ENCODE measurements around the gene FAM236D.
"Not testable (repeated sequence)": the region's sequence is repeated elsewhere in the genome, so short reads cannot be mapped to it uniquely, and the experiment has no call there.

FAM236D gene

DNA sequence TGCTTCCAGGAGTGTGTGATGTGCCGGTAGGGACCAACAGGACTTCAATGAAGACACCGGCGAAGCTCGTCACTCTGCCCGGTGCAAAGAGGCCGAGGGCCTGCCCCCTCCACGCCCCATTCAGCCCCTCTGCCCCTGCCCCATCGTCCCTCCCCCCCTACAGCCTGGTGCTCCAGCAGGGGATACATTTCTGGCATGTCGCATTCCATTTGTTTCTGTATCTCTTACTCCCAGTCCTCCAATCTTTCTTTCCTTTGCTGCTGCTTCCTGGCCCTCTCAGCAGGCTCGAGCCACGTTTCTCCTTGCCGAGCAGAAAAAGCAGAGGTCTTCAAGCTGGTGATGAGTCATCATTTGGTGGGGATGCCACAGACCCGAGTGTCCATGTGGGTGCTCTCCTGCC, at the start of gene FAM236D:
FAM236D (minus strand) TSS at position 101 of the 400 bp plus-strand sequence; CDS start at position 1, 100 bp downstream.
- DNase-seq = not testable (repeated sequence)

DNA sequence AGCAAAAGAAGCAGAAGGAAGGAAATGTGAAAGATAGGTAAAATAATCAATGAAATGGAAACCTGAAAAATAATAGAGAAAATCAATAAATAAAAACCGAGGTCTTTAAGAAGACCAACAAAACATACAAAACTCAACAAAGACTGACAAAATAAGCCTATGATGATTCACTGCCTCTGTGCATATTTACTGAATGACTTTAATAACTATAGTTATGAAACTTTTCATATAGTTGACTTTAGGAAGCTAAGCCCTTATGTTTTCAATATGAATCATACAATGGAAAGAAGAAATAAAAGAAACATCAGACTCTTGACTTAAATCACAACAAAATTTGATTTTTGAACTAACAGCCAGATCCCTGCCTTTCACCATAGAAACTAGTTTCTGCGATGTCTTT, 29.5 kb upstream of the FAM236D start:
- not testable (repeated sequence) for DNase-seq

DNA sequence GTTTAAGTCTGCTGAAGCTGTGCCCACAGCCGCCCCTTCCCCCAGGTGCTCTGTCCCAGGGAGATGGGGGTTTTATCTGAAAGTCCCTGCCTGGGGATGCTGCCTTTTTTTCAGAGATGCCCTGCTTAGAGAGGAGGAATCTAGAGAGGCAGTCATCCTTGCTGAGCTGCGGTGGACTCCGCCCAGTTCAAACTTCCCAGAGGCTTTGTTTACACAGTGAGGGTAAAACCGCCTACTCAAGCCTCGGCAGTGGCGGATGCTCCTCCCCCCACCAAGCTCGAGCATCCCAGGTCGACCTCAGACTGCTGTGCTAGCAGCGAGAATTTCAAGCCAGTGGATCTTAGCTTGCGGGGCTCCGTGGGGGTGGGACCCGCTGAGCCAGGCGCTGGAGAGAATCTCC, 22.7 kb upstream of the FAM236D start:
- not testable (repeated sequence) for DNase-seq

DNA sequence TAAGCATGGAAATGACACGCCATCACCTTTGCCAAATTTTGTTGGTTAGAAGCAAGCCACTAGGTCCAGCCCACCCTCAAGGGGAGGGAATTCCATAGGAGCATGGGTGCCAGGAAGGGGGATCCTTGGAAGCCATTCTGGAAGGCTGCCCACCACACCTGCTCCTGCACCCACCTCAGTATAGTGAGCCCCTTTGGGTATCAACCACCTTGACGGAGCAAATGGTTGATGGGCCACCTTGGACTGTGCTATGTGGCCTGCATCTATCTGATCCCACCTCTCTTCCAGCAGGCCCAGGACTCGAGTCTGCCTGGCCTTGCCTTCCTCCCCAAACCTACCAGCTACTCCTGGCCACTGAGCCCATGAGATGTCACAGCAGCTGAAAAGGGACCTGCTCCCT, 17.6 kb downstream of the FAM236D start:
- not testable (repeated sequence) for DNase-seq

DNA sequence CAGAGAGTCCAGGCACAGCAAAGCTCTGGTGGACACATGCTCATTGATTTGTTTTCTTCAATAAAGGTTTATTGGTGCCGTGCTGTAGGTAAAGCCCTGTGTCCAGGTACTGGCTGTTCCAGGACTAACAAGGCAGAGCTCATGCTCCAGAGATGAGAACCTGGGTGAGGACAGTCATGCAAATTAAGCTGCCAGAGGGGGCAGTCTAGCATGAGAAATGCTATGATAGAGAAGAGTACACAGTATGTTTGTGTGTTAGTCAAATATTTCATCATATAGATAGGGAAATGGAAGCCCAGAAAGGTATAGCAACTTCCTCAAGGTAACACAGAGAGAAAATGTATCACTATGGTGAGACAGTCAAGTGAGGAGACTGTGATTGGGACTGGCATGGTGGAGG, 19.9 kb downstream of the FAM236D start:
- DNase-seq = not testable (repeated sequence)

DNA sequence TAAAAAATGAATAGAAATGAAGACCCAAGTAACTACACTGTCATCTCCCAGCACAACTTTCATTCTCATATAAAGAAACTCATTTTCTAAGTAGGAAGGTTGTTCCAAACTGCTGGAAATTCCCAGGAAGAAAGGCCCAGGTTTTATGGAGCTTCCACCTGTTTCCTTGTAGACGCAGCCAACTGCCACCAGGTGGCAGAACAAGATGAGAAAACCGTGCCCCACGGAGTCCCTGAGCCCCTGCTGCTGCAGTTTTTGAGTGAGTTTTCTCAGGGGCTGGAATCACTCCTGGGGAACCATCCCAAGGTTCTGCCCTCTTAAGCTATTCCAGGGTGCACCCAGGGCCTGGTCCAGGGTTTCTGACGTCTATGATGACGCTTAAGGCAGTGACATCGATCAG, 24.0 kb downstream of the FAM236D start:
- DNase-seq = not testable (repeated sequence)

DNA sequence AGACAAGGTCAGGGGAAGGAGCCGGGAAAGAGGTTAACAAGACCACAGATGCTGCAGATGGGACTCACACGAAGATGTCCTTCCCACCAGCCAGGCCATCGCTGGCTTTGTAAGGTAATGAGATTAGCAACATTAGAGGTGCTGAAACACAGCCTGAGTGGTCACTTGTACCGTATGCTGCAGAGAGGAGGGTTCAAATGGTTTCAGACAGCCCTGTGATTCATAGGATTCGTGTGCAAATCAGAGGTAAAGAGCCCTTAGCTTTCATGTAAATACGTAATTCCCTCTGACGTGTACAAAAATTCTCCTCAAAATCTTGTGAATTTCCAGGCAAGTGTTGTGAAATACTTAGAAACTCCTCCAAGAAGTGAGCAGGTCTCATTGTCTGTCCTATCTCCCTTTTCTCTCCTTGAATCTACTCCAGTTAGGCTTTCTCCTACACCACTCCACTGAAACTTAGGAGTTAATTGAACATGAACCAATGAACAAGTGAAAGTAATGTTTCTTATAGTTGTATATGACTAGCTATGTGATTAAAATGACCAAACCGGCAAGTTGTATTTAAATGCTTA, 24.6 kb downstream of the FAM236D start:
- DNase-seq = not testable (repeated sequence)

DNA sequence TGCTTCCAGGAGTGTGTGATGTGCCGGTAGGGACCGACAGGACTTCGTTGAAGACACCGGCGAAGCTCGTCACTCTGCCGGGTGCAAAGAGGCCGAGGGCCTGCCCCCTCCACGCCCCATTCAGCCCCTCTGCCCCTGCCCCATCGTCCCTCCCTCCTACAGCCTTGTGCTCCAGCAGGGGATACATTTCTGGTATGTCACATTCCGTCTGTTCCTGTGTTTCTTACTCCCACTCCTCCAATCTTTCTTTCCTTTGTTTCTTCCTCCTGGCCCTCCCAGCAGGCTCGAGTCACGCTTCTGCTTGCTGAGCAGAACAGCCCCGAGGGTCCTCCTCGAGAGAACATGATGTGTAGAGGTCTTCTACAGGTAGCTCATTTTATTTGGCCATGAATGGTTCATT, 25.4 kb downstream of the FAM236D start, which contains the start of gene FAM236B:
FAM236B (minus strand) TSS at position 101 of the 400 bp plus-strand sequence; CDS start at position 1, 100 bp downstream.
- DNase-seq = not testable (repeated sequence)

DNA sequence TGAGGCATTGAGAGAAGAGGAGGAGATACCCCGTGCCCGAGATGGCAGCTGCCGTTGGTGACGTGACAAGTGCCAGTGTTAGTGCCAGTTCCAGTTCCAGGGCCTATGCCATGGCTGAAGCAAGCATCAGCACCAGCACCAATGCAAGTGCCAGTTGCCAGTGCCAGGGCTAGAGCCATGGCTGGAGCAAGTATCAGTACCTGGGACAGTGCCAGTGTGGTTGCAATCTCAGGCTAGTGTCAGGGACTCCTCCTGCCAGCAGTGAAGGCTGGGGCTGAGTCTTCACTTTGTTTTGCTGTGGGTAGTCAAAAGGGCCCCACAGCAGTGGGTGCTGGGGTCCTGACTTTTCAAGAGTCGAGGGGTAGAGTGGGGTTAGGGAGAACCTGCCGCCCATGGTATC, 29.9 kb downstream of the FAM236D start:
- DNase-seq = not testable (repeated sequence)

DNA sequence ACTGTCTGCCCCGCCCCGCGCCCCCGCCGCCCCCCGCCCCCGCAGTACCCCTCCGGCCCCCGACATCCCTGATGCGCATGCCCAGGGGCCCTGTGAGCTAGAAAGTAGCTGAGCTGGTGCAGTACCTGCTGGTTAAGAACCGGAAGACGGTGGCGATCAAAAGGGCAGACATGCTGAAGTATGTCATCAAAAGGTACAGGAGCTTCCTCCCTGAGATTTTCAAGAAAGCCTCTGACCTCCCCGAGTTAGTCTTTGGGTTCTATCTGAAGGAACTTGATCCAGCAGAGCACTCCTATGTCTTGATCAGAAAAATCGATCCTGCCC, 30.6 kb downstream of the FAM236D start:
- not testable (repeated sequence) for DNase-seq

DNA sequence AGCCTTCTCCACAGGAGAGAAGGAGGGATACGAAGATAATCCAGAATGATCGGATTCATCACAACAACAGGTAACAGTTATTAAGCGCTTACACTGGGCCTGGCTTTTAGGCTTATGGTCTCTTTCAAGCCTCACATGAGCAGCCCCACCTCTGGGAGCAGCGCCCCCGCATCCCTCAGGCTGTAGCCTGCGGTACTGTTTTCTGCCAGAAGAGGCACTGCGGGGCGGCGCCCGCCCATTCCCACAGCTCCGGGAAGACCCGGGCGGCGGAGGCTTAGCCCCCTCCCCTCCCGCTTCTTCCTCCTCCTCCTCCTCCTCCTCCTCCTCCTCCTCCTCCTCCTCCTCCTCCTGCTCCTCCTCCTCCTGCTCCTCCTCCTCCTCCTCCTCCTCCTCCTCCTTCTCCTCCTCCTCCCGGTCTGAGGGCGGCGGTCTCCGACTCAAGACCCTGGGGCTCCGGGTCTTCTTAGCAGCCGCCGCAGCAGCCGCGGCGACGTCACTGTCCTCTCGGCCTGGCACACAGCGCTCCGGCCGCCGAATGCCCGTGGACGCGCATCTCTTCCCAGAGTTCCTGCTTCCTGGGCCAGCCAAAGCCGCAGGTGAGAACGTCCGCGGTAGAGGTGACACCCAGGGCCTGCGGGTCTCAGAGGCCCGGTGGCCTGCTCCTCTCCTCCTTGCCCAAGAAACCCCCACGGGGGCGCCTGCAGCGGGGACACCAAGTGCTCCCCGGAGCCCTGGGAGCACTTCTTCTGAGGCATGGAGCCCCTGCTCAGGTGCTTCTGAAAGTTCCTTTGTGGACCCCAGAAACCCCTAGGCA, 31.1 kb downstream of the FAM236D start, which contains the start of gene DMRTC1B:
DMRTC1B (plus strand) TSS at position 238 of the 814 bp plus-strand sequence. CDS start 68,246 bp downstream, outside the sequence.
- DNase-seq = not testable (repeated sequence)

DNA sequence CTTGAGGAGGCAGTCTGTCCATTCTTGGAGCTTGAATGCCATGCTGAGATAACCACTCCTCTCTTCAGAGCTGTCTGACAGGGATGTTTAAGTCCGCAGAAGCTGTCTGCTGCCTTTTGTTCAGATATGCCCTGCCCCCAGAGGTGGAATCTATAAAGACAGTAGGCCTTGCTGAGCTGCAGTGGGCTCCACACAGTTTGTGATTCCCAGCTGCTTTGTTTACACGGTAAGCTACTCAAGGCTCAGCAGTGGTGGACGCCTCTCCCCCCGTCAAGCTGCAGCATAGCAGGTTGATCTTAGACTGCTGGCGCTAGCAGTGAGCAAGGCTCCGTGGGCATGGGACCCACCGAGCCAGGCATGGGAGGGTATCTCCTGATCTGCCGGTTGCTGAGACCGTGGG, 47.6 kb downstream of the FAM236D start:
- not testable (repeated sequence) for DNase-seq

Measured in NCI-H1930 (cell line).